DOHH2 (cell line): ENCODE data around the gene SLC30A5.

Experiments used
- H3F3A ChIP-seq: fragments of 200-600 bp; sonication (generic), shearing (Covaris generic); 2 replicates; pipeline ENCODE4 v1.6.0; 2016; ENCODE audit warnings: antibody characterized with exemption, mild to moderate bottlenecking; ENCODE audit not compliant: control insufficient read depth, insufficient read depth
- H3K27ac ChIP-seq: fragments of 200-600 bp; sonication (generic); 2 replicates; pipeline ENCODE4 v1.5.1; 2014; ENCODE audit warnings: low read depth, mild to moderate bottlenecking, low read length, moderate library complexity
- H3K27me3 ChIP-seq: fragments of 200-600 bp; sonication (generic); 2 replicates; pipeline ENCODE4 v1.6.1; 2014; ENCODE audit warnings: mild to moderate bottlenecking, low read length, mixed read lengths; ENCODE audit not compliant: control insufficient read depth
- H3K36me3 ChIP-seq: fragments of 200-600 bp; sonication (generic); 2 replicates; pipeline ENCODE4 v1.6.1; 2014; ENCODE audit warnings: mild to moderate bottlenecking, low read length, moderate library complexity, mixed read lengths; ENCODE audit not compliant: control insufficient read depth
- H3K4me1 ChIP-seq: fragments of 200-600 bp; sonication (generic); 2 replicates; pipeline ENCODE4 v1.6.1; 2014; ENCODE audit warnings: mild to moderate bottlenecking, low read length, mixed read lengths; ENCODE audit not compliant: control insufficient read depth
- H3K4me2 ChIP-seq: fragments of 200-600 bp; sonication (generic); 2 replicates; pipeline ENCODE4 v1.6.0; 2014; ENCODE audit warnings: mild to moderate bottlenecking, low read length, moderate library complexity
- H3K4me3 ChIP-seq: fragments of 200-600 bp; sonication (generic); 2 replicates; pipeline ENCODE4 v1.5.1; 2014; ENCODE audit warnings: mild to moderate bottlenecking, low read length, mixed read lengths
- H3K79me2 ChIP-seq: fragments of 200-600 bp; sonication (generic); 2 replicates; pipeline ENCODE4 v1.6.1; 2014; ENCODE audit warnings: mild to moderate bottlenecking, low read length, mixed read lengths; ENCODE audit not compliant: control insufficient read depth
- H3K9me2 ChIP-seq: fragments of 200-600 bp; sonication (generic); replicated peaks from 2 replicates; pipeline ENCODE4 v1.6.1; 2014; ENCODE audit warnings: mild to moderate bottlenecking, low read length, mixed read lengths; ENCODE audit not compliant: control insufficient read depth
- H3K9me3 ChIP-seq: fragments of 200-600 bp; sonication (generic); 2 replicates; pipeline ENCODE4 v1.6.1; 2014; ENCODE audit warnings: antibody characterized with exemption, low read length, mixed read lengths; ENCODE audit not compliant: control insufficient read depth, insufficient read depth
- H4K20me1 ChIP-seq: fragments of 200-600 bp; sonication (generic); 2 replicates; pipeline ENCODE4 v1.6.0; 2014; ENCODE audit warnings: low read depth, mild to moderate bottlenecking, antibody characterized with exemption, low read length, moderate library complexity; ENCODE audit not compliant: control insufficient read depth, insufficient read depth
- EZH2phosphoT487 ChIP-seq: fragments of 200-600 bp; sonication (generic); IDR thresholded peaks from 2 replicates; pipeline ENCODE4 v1.6.1; 2017; ENCODE audit warnings: borderline replicate concordance, mild to moderate bottlenecking, antibody characterized with exemption, low read length, moderate library complexity, mixed read lengths
- TF ChIP-seq, protein P1 (sequence below): fragments of 200-600 bp; sonication (generic); IDR thresholded peaks from one replicate; pipeline ENCODE4 v1.5.1; 2014; ENCODE audit warnings: antibody characterized with exemption, mild to moderate bottlenecking, low read depth, low read length; ENCODE audit not compliant: poor library complexity, severe bottlenecking

SLC30A5 gene

DNA sequence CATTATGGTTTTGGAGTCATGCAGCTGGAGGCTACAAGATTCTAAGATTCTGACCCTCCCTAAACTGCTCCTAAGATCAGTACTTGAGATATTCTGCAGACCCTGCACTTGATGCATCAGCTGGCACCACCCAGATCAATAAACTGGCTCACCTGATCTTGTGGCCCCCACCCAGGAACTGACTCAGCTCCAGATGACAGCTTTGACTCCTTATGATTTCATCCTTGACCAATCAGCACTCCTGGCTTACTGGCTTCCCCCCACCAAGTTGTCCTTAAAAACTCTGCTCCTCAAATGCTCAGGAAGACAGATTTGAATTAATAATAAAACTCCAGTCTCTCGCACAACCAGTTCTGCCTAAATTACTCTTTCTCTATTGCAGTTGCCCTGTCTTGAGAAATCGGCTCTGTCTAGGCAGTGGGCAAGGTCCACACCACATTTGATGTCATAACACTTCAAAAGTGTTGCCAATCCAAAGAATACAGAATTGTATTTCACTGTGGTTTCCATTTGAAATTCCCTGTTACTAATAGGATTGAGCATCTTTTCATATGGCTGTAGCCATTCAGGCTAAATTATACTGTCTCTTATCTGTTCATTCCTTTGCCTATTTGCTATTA, 14.8 kb upstream of the SLC30A5 start:
- Histone ChIP-seq H3K36me3 (no peaks in the 10 kb centered on the region), H3F3A (no peaks in the 10 kb centered on the region), H3K9me2 (no peaks in the 10 kb centered on the region), H3K4me1 (peaks cover 8% of the 10 kb centered on the region), H4K20me1 (no peaks in the 10 kb centered on the region), H3K79me2 (no peaks in the 10 kb centered on the region), H3K4me3 (no peak overlapping the region), H3K9me3 (no peaks in the 10 kb centered on the region), H3K27ac (no peak overlapping the region), H3K4me2 (no peak overlapping the region), H3K27me3 (no peaks in the 10 kb centered on the region)
- no peak for TF ChIP-seq EZH2phosphoT487
- TF ChIP-seq, protein P1, sequence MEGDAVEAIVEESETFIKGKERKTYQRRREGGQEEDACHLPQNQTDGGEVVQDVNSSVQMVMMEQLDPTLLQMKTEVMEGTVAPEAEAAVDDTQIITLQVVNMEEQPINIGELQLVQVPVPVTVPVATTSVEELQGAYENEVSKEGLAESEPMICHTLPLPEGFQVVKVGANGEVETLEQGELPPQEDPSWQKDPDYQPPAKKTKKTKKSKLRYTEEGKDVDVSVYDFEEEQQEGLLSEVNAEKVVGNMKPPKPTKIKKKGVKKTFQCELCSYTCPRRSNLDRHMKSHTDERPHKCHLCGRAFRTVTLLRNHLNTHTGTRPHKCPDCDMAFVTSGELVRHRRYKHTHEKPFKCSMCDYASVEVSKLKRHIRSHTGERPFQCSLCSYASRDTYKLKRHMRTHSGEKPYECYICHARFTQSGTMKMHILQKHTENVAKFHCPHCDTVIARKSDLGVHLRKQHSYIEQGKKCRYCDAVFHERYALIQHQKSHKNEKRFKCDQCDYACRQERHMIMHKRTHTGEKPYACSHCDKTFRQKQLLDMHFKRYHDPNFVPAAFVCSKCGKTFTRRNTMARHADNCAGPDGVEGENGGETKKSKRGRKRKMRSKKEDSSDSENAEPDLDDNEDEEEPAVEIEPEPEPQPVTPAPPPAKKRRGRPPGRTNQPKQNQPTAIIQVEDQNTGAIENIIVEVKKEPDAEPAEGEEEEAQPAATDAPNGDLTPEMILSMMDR, result no peak

DNA sequence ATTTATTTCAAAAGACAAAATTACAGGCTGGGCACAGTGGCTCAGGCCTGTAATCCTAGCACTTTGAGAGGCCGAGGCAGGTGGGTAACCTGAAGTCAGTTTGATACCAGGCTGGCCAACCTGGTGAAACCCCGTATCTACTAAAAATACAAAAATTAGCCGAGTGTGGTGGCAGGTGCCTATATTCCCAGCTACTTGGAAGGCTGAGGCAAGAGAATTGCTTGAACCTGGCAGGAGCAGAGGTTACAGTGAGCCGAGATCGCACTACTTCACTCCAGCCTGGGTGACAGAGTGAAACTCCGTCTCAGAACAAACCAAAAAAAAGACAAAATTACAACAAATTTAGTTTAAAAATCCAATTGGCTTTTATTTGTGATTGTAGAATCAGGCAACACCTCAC, 14.3 kb upstream of the SLC30A5 start:
- Histone ChIP-seq H4K20me1 (no peaks in the 10 kb centered on the region), H3K27me3 (no peaks in the 10 kb centered on the region), H3K4me2 (no peak overlapping the region), H3K4me1 (peaks cover 8% of the 10 kb centered on the region), H3K27ac (no peak overlapping the region), H3K79me2 (no peaks in the 10 kb centered on the region), H3K9me2 (no peaks in the 10 kb centered on the region), H3K9me3 (no peaks in the 10 kb centered on the region), H3K4me3 (no peak overlapping the region), H3F3A (no peaks in the 10 kb centered on the region), H3K36me3 (no peaks in the 10 kb centered on the region)
- no peak for TF ChIP-seq EZH2phosphoT487
- TF ChIP-seq, protein P1, result no peak

DNA sequence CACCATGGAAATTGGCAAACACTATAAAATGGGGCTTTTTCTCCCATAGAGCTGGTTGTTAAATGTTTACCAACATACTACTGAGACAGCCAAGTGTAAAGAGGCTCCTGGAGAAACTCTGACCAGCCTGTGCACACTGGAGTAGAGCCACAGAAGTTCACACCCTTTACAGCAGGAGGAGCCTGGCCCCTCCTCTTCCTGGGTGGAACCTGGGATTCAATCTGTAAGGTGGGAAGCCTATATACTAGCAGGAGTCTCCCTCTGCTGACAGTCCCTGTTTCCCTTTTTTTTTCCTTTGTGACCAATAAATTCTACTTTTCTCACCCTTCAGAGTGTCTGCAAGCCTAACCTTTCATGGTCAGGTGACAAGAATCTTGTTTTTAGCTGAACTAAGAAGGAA, 10.4 kb upstream of the SLC30A5 start:
- no peaks in the 10 kb centered on the region for H3K36me3 ChIP-seq
- no peaks in the 10 kb centered on the region for H3K79me2 ChIP-seq
- peaks cover 8% of the 10 kb centered on the region for H3K4me1 ChIP-seq
- no peaks in the 10 kb centered on the region for H3K9me2 ChIP-seq
- no peak overlapping the region for H3K4me3 ChIP-seq
- H3K27ac ChIP-seq, result no peak overlapping the region
- TF ChIP-seq, protein P1, result no peak
- TF ChIP-seq EZH2phosphoT487, result no peak
- H3K9me3 ChIP-seq, result no peaks in the 10 kb centered on the region
- H4K20me1 ChIP-seq, result no peaks in the 10 kb centered on the region
- H3K27me3 ChIP-seq, result no peaks in the 10 kb centered on the region
- H3F3A ChIP-seq, result no peaks in the 10 kb centered on the region
- no peak overlapping the region for H3K4me2 ChIP-seq

DNA sequence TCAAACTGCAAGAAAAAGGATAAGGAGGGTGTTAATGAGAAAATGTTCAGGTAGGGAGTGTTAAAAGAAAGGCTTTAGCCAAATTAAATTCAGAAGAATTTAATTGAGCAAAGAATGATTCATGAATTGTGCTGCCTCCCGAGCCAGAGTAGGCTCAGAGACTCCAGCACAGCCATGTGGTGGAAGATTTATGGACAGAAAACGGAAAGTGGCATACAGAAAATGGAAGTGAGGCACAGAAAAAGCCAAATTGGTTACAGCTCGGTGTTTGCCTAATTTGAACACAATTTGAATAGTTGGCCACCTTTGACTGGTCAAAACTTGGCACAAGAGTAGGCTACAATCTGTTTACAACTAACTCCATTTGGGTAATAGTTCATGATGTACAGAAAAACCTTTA, 9.6 kb upstream of the SLC30A5 start:
- Histone ChIP-seq H3F3A (no peaks in the 10 kb centered on the region), H3K4me2 (no peak overlapping the region), H4K20me1 (no peaks in the 10 kb centered on the region), H3K4me3 (no peak overlapping the region), H3K36me3 (no peaks in the 10 kb centered on the region), H3K27ac (no peak overlapping the region), H3K4me1 (peaks cover 8% of the 10 kb centered on the region), H3K79me2 (no peaks in the 10 kb centered on the region), H3K9me3 (no peaks in the 10 kb centered on the region), H3K9me2 (no peaks in the 10 kb centered on the region), H3K27me3 (no peaks in the 10 kb centered on the region)
- TF ChIP-seq, protein P1, result no peak
- no peak for TF ChIP-seq EZH2phosphoT487
